Measurements from ENCODE around the gene CASQ2. TPM values are rescaled to one million over a fixed set of nuclear protein-coding genes. Genes with fewer than 3 reads are reported as not detected.

Gene CASQ2
- total and polyA plus RNA-seq, 2 of the 13 experiments (the other 11 are each of a cell fraction or from before 2014, with no cell fraction given), result not detected

- WGBS (ENCODE audit: low lambda C conversion rate), result 54% methylated on average over 6 of the region's 8 CpGs
- H3K4me2 ChIP-seq (ENCODE audit: low read depth, low read length), result no peak overlapping the region
- CTCF ChIA-PET (ENCODE audit: low intra/inter-chr PET ratio, low total read pairs), result no interaction called here
- TF ChIP-seq ZNF605 (CRISPR knock-in tag; IDR thresholded peaks at IDR 0.05), result no peak
- TF ChIP-seq GTF3A (CRISPR knock-in tag; conservative IDR thresholded peaks at IDR 0.05), result no peak
- no peak for TF ChIP-seq ZNF20 (CRISPR knock-in tag; IDR thresholded peaks at IDR 0.05)
- TF ChIP-seq SP5 (CRISPR knock-in tag; IDR thresholded peaks at IDR 0.05; ENCODE audit: borderline replicate concordance, low read depth), result no peak
- TF ChIP-seq ZNF766 (CRISPR knock-in tag; IDR thresholded peaks at IDR 0.05; ENCODE audit: borderline replicate concordance), result no peak
- TF ChIP-seq ZNF607 (CRISPR knock-in tag; IDR thresholded peaks at IDR 0.05; ENCODE audit: borderline replicate concordance), result no peak
- no peak for TF ChIP-seq NFE2L1 (CRISPR knock-in tag; IDR thresholded peaks at IDR 0.05; ENCODE audit: borderline replicate concordance)
- no peak for TF ChIP-seq ZSCAN30 (CRISPR knock-in tag; IDR thresholded peaks at IDR 0.05)
- TF ChIP-seq SNAPC2 (CRISPR knock-in tag; IDR thresholded peaks at IDR 0.05), result no peak
- no peak for TF ChIP-seq ZNF407 (CRISPR knock-in tag; IDR thresholded peaks at IDR 0.05; ENCODE audit: not compliant biosample characterization)
- no peak for TF ChIP-seq RXRA (CRISPR knock-in tag; IDR thresholded peaks at IDR 0.05)
- TF ChIP-seq ZNF570 (CRISPR knock-in tag; IDR thresholded peaks at IDR 0.05; ENCODE audit: borderline replicate concordance), result no peak
- TF ChIP-seq FOSL1 (CRISPR knock-in tag; IDR thresholded peaks at IDR 0.05; ENCODE audit: borderline replicate concordance), result no peak
- no peak for TF ChIP-seq CSRNP1 (CRISPR knock-in tag; IDR thresholded peaks at IDR 0.05)
- TF ChIP-seq ZKSCAN1 (IDR thresholded peaks at IDR 0.05; ENCODE audit: low read length), result no peak
These were observed 12.8 kb downstream of the CASQ2 start for GRCh38 chr1:115755456-115756370.

More at GRCh38 chr1:115755456-115756370, 12.8 kb downstream of the CASQ2 start:
- Histone ChIP-seq H3K9ac (ENCODE audit: insufficient read depth, low read depth, low read length) (no peak overlapping the region), H2AFZ (ENCODE audit: low read length) (no peak overlapping the region), H3K79me2 (ENCODE audit: insufficient read depth, low read length) (no peaks in the 10 kb centered on the region), H3K4me3 (replicated peaks in 1 of 3; ENCODE audit: insufficient read depth in 1 of 3, low read depth in 2 of 3, low read length in 3 of 3) (no peak overlapping the region), H3K27ac (ENCODE audit: extremely low read length, insufficient read depth, low read length) (no peak overlapping the region), H3K36me3 (replicated peaks in 1 of 2; ENCODE audit: control insufficient read depth in 1 of 2, insufficient read depth in 2 of 2, low read length in 2 of 2) (no peaks in the 10 kb centered on the region), H3K27me3 (ENCODE audit: control insufficient read depth in 1 of 2, insufficient read depth in 2 of 2, low read length in 2 of 2) (0 out of 5 replicates have a peak, but pooled peaks cover 0 to 2% of the 10 kb centered on the region in 2 experiments), H3K9me3 (ENCODE audit: low read length) (no peaks in the 10 kb centered on the region), H3K4me1 (ENCODE audit: insufficient read depth, low read length) (no peaks in the 10 kb centered on the region), H4K20me1 (ENCODE audit: insufficient read depth, low read length) (no peaks in the 10 kb centered on the region)
- FAIRE-seq (no peak), ATAC-seq (no peak), DNase-seq (ENCODE audit: low spot score) (no peak)
- no TSS peak for BruUV-seq (replicated peaks)
- POLR2A ChIA-PET, result no interaction called here
- in situ Hi-C loops (cut with HindIII; ENCODE audit: extremely low pct_ligation_motif_present, low pct_unique_long_range_greater_than_20kb) (no loop called here), intact Hi-C loops (cut with micrococcal nuclease; ENCODE audit: unreplicated experiment) (no loop called here)
